GM12878 (cell line): Measurements from ENCODE around the gene ATP2B1. TPM values are rescaled to one million over a fixed set of nuclear protein-coding genes. Genes with fewer than 3 reads are reported as not detected.

Experiments used
- ATF7 ChIP-seq: fragments of 450-650 bp; IDR thresholded peaks from 2 replicates; pipeline ENCODE4 v1.6.1; 2016; ENCODE audit warnings: low read depth, mild to moderate bottlenecking
- CBX3 ChIP-seq: fragments of 200-600 bp; sonication (generic); IDR thresholded peaks from 2 replicates; pipeline ENCODE4 v1.6.1; 2016; ENCODE audit warnings: low read depth, borderline replicate concordance
- CREM ChIP-seq: IDR thresholded peaks from 2 replicates; pipeline ENCODE4 v1.6.1; 2014; ENCODE audit warnings: antibody characterized with exemption, low read depth
- EGR1 ChIP-seq, 2 experiments: IDR thresholded peaks; 1 replicate in 1 of 2; 2 replicates in 1 of 2; pipeline ENCODE4 v1.6.1; 2011 to 2012; ENCODE audit warnings: low read depth in 2 of 2, low read length in 2 of 2, borderline replicate concordance in 1 of 2, mild to moderate bottlenecking in 1 of 2, moderate library complexity in 1 of 2
- ESRRA ChIP-seq: IDR thresholded peaks from 2 replicates; pipeline ENCODE4 v1.6.1; 2012; ENCODE audit warnings: mild to moderate bottlenecking, low read length, improper control_type of control experiment
- HDAC6 ChIP-seq: fragments of 200-600 bp; sonication (generic); IDR thresholded peaks from one replicate; pipeline ENCODE4 v1.8.0; 2017; ENCODE audit warnings: antibody characterized with exemption; ENCODE audit not compliant: unreplicated experiment
- IKZF1 ChIP-seq: fragments of 450-650 bp; conservative IDR thresholded peaks from 2 replicates; pipeline ENCODE4 v1.6.1; 2017; ENCODE audit warnings: antibody characterized with exemption, mild to moderate bottlenecking
- IKZF2 ChIP-seq, 2 experiments: fragments of 450-650 bp; IDR thresholded peaks; 2 replicates each; pipeline ENCODE4 v1.6.1; 2017; ENCODE audit warnings: mild to moderate bottlenecking in 2 of 2, moderate library complexity in 2 of 2
- JUNB ChIP-seq: IDR thresholded peaks from 2 replicates; pipeline ENCODE4 v1.6.1; 2016; ENCODE audit warnings: antibody characterized with exemption, mild to moderate bottlenecking
- MYB ChIP-seq: fragments of 150-350 bp; IDR thresholded peaks from 2 replicates; pipeline ENCODE4 v1.6.1; 2014; ENCODE audit warnings: mild to moderate bottlenecking, low read depth, low read length, borderline replicate concordance
- NBN ChIP-seq: fragments of 450-650 bp; IDR thresholded peaks from 2 replicates; pipeline ENCODE4 v1.6.1; 2016
- NFYA ChIP-seq: IDR thresholded peaks from 2 replicates; pipeline ENCODE4 v1.6.1; 2011; ENCODE audit warnings: low read depth, mild to moderate bottlenecking, low read length, improper control_type of control experiment, borderline replicate concordance
- NKRF ChIP-seq: fragments of 450-650 bp; conservative IDR thresholded peaks from 2 replicates; pipeline ENCODE4 v1.6.1; 2017; ENCODE audit warnings: mild to moderate bottlenecking, moderate library complexity
- NR2C1 ChIP-seq: fragments of 450-650 bp; IDR thresholded peaks from 2 replicates; pipeline ENCODE4 v1.6.1; 2017; ENCODE audit warnings: antibody characterized with exemption, mild to moderate bottlenecking, moderate library complexity
- NR2F1 ChIP-seq: fragments of 450-650 bp; conservative IDR thresholded peaks from 2 replicates; pipeline ENCODE4 v1.6.1; 2017; ENCODE audit warnings: mild to moderate bottlenecking
- PAX5 ChIP-seq: IDR thresholded peaks from 2 replicates; pipeline ENCODE4 v1.6.1; 2011; ENCODE audit warnings: low read depth, low read length, borderline replicate concordance
- PML ChIP-seq: IDR thresholded peaks from 2 replicates; pipeline ENCODE4 v1.6.1; 2012; ENCODE audit warnings: low read length, inconsistent platforms
- POLR2AphosphoS5 ChIP-seq: IDR thresholded peaks from 2 replicates; pipeline ENCODE4 v1.6.1; 2011; ENCODE audit warnings: mild to moderate bottlenecking, low read length, inconsistent platforms
- STAT3 ChIP-seq: IDR thresholded peaks from 2 replicates; pipeline ENCODE4 v1.6.1; 2011; ENCODE audit warnings: low read depth, low read length, improper control_type of control experiment
- TCF3 ChIP-seq: IDR thresholded peaks from 2 replicates; pipeline ENCODE4 v1.6.1; 2012; ENCODE audit warnings: low read depth, mild to moderate bottlenecking, low read length, borderline replicate concordance; ENCODE audit not compliant: insufficient read depth
- TCF7 ChIP-seq: IDR thresholded peaks from 2 replicates; pipeline ENCODE4 v1.6.1; 2014; ENCODE audit warnings: antibody characterized with exemption, borderline replicate concordance
- ZNF24 ChIP-seq: fragments of 450-650 bp; IDR thresholded peaks from 2 replicates; pipeline ENCODE4 v1.6.1; 2017; ENCODE audit warnings: antibody characterized with exemption, mild to moderate bottlenecking
- polyA plus RNA-seq, 11 experiments: library from polyadenylated mRNA; depleted of rRNA in 4 of 11; unstranded in 6 of 11; stranded (reverse) in 5 of 11; fragments of >200 nt; fragmentation: Nextera tagmentation in 4 of 11; fragmentation: Illumina TruSeq in 1 of 11; extraction: Ambion mirVana in 4 of 11; extraction: Trizol in 1 of 11; gene quantifications; 1 replicate in 1 of 11; 2 replicates in 10 of 11; pipeline versions ENCODE4 v1.2.1 to v1.2.3, GENCODE V29; 2011 to 2016; ENCODE audit warnings: inconsistent platforms in 2 of 11, missing spikeins in 2 of 11, low read depth in 1 of 11
- total RNA-seq, 4 experiments: library from RNA; depleted of rRNA in 3 of 4; stranded (reverse); fragments of >200 nt in 3 of 4; fragmentation: Illumina TruSeq in 1 of 4; extraction: Trizol in 1 of 4; gene quantifications; 2 replicates each; pipeline versions ENCODE4 v1.2.1 to v1.2.3, GENCODE V29; 2013 to 2021
- TF ChIP-seq, protein P1 (sequence below): IDR thresholded peaks from 2 replicates; pipeline ENCODE4 v1.6.1; 2011; ENCODE audit warnings: borderline replicate concordance, low read depth, mild to moderate bottlenecking, moderate library complexity, low read length; ENCODE audit not compliant: insufficient read depth, poor library complexity, severe bottlenecking
- TF ChIP-seq, protein P2 (sequence below): fragments of 450-650 bp; IDR thresholded peaks from 2 replicates; pipeline ENCODE4 v1.6.1; 2017; ENCODE audit warnings: low read depth, mild to moderate bottlenecking, moderate library complexity
- TF ChIP-seq, protein P3 (sequence below): IDR thresholded peaks from 2 replicates; pipeline ENCODE4 v1.6.1; 2012; ENCODE audit warnings: low read depth, low read length, improper control_type of control experiment

Gene ATP2B1
- total and polyA plus RNA-seq, 10 of the 15 experiments (the other 5 are each of a cell fraction or from before 2014, with no cell fraction given), result 15.9 to 67.8 (median 48.5) TPM

- TF ChIP-seq NKRF (no peak), MYB (0 out of 2 replicates have a peak, but pooled peaks have one; percentile 24), NR2F1 (peak; percentile 69), POLR2AphosphoS5 (no peak), NBN (peak; percentile 96), ESRRA (no peak), PAX5 (peak; percentile 64; the same call in 1 of the 2 replicates), NR2C1 (no peak), STAT3 (peak; percentile 83), JUNB (peak; percentile 98), TCF3 (0 out of 2 replicates have a peak, but pooled peaks have one; percentile 42), TCF7 (peak; percentile 95), CREM (peak; percentile 92), ATF7 (peak; percentile 99), ZNF24 (peak; percentile 62), HDAC6 (no peak), CBX3 (no peak), IKZF1 (peak; percentile 92), EGR1 (IDR thresholded peaks at IDR 0.05; ENCODE audit: borderline replicate concordance in 1 of 2, low read depth in 2 of 2, low read length in 2 of 2) (no peak), PML (peak; percentile 86), NFYA (no peak), IKZF2 (IDR thresholded peaks at IDR 0.05) (peak; percentile 95 to 96)
- TF ChIP-seq, protein P1, sequence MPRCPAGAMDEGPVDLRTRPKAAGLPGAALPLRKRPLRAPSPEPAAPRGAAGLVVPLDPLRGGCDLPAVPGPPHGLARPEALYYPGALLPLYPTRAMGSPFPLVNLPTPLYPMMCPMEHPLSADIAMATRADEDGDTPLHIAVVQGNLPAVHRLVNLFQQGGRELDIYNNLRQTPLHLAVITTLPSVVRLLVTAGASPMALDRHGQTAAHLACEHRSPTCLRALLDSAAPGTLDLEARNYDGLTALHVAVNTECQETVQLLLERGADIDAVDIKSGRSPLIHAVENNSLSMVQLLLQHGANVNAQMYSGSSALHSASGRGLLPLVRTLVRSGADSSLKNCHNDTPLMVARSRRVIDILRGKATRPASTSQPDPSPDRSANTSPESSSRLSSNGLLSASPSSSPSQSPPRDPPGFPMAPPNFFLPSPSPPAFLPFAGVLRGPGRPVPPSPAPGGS, result peak; percentile 86
- TF ChIP-seq, protein P2, sequence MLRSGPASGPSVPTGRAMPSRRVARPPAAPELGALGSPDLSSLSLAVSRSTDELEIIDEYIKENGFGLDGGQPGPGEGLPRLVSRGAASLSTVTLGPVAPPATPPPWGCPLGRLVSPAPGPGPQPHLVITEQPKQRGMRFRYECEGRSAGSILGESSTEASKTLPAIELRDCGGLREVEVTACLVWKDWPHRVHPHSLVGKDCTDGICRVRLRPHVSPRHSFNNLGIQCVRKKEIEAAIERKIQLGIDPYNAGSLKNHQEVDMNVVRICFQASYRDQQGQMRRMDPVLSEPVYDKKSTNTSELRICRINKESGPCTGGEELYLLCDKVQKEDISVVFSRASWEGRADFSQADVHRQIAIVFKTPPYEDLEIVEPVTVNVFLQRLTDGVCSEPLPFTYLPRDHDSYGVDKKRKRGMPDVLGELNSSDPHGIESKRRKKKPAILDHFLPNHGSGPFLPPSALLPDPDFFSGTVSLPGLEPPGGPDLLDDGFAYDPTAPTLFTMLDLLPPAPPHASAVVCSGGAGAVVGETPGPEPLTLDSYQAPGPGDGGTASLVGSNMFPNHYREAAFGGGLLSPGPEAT, result peak; percentile 96
- TF ChIP-seq, protein P3, sequence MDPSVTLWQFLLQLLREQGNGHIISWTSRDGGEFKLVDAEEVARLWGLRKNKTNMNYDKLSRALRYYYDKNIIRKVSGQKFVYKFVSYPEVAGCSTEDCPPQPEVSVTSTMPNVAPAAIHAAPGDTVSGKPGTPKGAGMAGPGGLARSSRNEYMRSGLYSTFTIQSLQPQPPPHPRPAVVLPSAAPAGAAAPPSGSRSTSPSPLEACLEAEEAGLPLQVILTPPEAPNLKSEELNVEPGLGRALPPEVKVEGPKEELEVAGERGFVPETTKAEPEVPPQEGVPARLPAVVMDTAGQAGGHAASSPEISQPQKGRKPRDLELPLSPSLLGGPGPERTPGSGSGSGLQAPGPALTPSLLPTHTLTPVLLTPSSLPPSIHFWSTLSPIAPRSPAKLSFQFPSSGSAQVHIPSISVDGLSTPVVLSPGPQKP, result no peak
Observed at GRCh38 chr12:89756585-89757398, 48.2 kb upstream of the ATP2B1 start (continued).
